ENCODE measurements around the gene IMMT. TPM values are rescaled to one million over a fixed set of nuclear protein-coding genes. Genes with fewer than 3 reads are reported as not detected.

The IMMT gene
- polyA plus RNA-seq, 1 experiment: 69.2 TPM

DNA sequence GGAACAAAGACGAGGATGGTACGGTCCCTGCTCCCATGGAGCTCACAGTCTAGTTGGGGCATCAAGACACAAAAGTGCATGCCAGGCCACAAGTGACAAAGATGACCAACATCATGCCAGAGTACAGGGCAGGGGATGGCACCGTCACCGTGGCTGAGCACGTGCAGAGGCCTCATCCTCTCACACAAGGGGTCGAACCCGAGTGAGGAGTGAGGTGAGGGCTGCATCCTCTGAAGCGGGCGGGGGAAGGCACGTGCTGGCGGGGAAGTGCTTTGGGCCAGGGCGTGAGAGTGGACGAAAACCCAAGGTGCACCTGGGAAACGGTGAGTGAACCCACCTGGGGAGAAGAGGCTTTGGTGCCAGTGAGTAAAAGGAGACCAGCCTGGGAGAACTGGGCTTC, 45.0 kb upstream of the IMMT start:
- Histone ChIP-seq H3K27me3 (ENCODE audit: control insufficient read depth, insufficient read depth, low read length) (peaks cover 27% of the 10 kb centered on the region), H3K9me3 (ENCODE audit: control insufficient read depth, insufficient read depth, low read length) (no peaks in the 10 kb centered on the region), H3K27ac (ENCODE audit: low read depth, low read length) (no peak overlapping the region), H3K4me3 (ENCODE audit: low read depth, low read length) (no peak overlapping the region)
- ChIA-PET CTCF (no interaction called here), POLR2A (no interaction called here)
- no peak for DNase-seq (ENCODE audit: low read depth, low spot score)
- no peak for TF ChIP-seq CTCF (IDR thresholded peaks at IDR 0.05; ENCODE audit: low read depth, low read length)

DNA sequence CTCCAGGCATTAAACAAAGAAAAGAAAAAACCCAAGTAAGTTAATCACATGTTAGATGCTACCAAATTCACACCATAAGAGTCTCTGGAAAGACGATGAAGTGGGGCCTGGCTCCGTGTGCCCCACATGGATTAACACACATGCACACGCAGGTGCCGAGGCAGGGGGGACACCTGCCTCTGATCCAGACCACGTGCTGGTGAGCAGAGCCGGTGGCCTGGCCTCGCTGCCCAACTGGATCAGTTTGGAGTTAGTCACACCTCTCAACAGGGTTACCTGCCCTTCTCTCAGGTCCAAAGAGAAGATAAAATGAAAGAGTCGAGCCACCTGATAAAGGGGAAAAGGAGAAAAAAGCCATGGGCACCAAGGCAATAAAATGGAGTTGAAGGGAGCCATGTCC, 44.5 kb upstream of the IMMT start:
- POLR2A ChIA-PET: no interaction called here
- TF ChIP-seq CTCF (IDR thresholded peaks at IDR 0.05; ENCODE audit: low read depth, low read length): no peak
- DNase-seq (ENCODE audit: low read depth, low spot score): no peak
- CTCF ChIA-PET: no interaction called here
- Histone ChIP-seq H3K4me3 (ENCODE audit: low read depth, low read length) (no peak overlapping the region), H3K27ac (ENCODE audit: low read depth, low read length) (no peak overlapping the region), H3K9me3 (ENCODE audit: control insufficient read depth, insufficient read depth, low read length) (no peaks in the 10 kb centered on the region), H3K27me3 (ENCODE audit: control insufficient read depth, insufficient read depth, low read length) (peaks cover 27% of the 10 kb centered on the region)

DNA sequence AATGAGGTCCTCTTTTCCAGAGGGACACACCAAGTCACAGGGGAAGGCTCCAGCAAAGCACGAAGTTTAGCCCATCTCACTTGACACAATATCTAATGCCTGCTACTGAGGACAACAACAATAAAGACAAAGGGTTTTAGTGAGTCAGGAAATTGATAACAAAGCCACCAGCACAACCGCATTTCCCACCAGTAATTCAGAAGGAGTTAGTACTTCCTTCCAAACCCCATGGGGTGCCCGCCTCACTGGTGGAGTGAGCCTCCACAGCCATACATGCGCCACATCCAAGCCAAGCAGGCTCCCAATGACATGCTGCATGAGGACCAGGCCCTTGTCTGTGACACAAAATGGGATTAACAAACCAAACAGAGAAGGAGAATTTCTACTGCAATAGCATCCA, 44.1 kb upstream of the IMMT start:
- no peaks in the 10 kb centered on the region for H3K9me3 ChIP-seq (ENCODE audit: control insufficient read depth, insufficient read depth, low read length)
- no peak for DNase-seq (ENCODE audit: low read depth, low spot score)
- no peak overlapping the region for H3K4me3 ChIP-seq (ENCODE audit: low read depth, low read length)
- H3K27me3 ChIP-seq (ENCODE audit: control insufficient read depth, insufficient read depth, low read length): peaks cover 24% of the 10 kb centered on the region
- POLR2A ChIA-PET: no interaction called here
- TF ChIP-seq CTCF (IDR thresholded peaks at IDR 0.05; ENCODE audit: low read depth, low read length): no peak
- H3K27ac ChIP-seq (ENCODE audit: low read depth, low read length): no peak overlapping the region
- CTCF ChIA-PET: no interaction called here

GRCh38 chr2:86238354-86238753, 43.1 kb upstream of the IMMT start:
- H3K27ac ChIP-seq (ENCODE audit: low read depth, low read length): no peak overlapping the region
- peaks cover 21% of the 10 kb centered on the region for H3K27me3 ChIP-seq (ENCODE audit: control insufficient read depth, insufficient read depth, low read length)
- no peaks in the 10 kb centered on the region for H3K9me3 ChIP-seq (ENCODE audit: control insufficient read depth, insufficient read depth, low read length)
- TF ChIP-seq CTCF (IDR thresholded peaks at IDR 0.05; ENCODE audit: low read depth, low read length): no peak
- ChIA-PET CTCF (no interaction called here), POLR2A (no interaction called here)
- no peak overlapping the region for H3K4me3 ChIP-seq (ENCODE audit: low read depth, low read length)
- no peak for DNase-seq (ENCODE audit: low read depth, low spot score)

GRCh38 chr2:86237172-86237571, 41.9 kb upstream of the IMMT start:
- no peak for DNase-seq (ENCODE audit: low read depth, low spot score)
- Histone ChIP-seq H3K27me3 (ENCODE audit: control insufficient read depth, insufficient read depth, low read length) (peaks cover 10% of the 10 kb centered on the region), H3K27ac (ENCODE audit: low read depth, low read length) (no peak overlapping the region), H3K4me3 (ENCODE audit: low read depth, low read length) (no peak overlapping the region), H3K9me3 (ENCODE audit: control insufficient read depth, insufficient read depth, low read length) (no peaks in the 10 kb centered on the region)
- POLR2A ChIA-PET: no interaction called here
- CTCF ChIA-PET: interaction anchor here (2.1 kb wide), 1 partner anchor 16 kb away, joined by 8 read pairs; no protein-coding TSS in a partner anchor
- no peak for TF ChIP-seq CTCF (IDR thresholded peaks at IDR 0.05; ENCODE audit: low read depth, low read length)

Measured in AG04450 (cell line).